HepG2 (cell line): ENCODE data around the gene MRRF. TPM values are rescaled to one million over a fixed set of nuclear protein-coding genes. Genes with fewer than 3 reads are reported as not detected.

Experiments used
- ATAC-seq: fragments of 200-7000 bp; cut with Tn5 transposase; 3 replicates; pipeline ENCODE4 v1.9.1; 2020; ENCODE audit warnings: mild to moderate bottlenecking, moderate library complexity
- BruUV-seq: library from RNA; stranded (reverse); fragments of 400-500 nt; replicated peaks from 2 replicates; lab custom pipeline; 2021; lab: Mats Ljungman, UMichigan
- CTCF ChIA-PET: fragments of 300-600 bp; formaldehyde crosslinking; extraction: SDS; loops from one replicate; lab custom pipeline; 2021; ENCODE audit warnings: low total read pairs, inconsistent platforms, low intra/inter-chr PET ratio; lab: Yijun Ruan, JAX
- POLR2A ChIA-PET: fragments of 350-600 bp; sonication (Branson Sonifier 250); formaldehyde crosslinking; loops from one replicate; lab custom pipeline; 2020; ENCODE audit warnings: antibody characterized with exemption, inconsistent platforms; lab: Yijun Ruan, JAX
- DNase-seq: peaks from one replicate; pipeline ENCODE4 v3.0.0-alpha.2; 2015; ENCODE audit warnings: low spot score
- FAIRE-seq: peaks from 3 replicates; lab custom pipeline; 2011; peaks lifted over from hg19 to GRCh38; lab: Jason Lieb, UNC
- H2AFZ ChIP-seq: one replicate; pipeline ENCODE4 v1.6.1; 2011; ENCODE audit warnings: low read length, inconsistent platforms
- H3K27ac ChIP-seq: fragments of 300-600 bp; 3 replicates; pipeline ENCODE4 v1.8.0; 2011; ENCODE audit warnings: mixed run types, mild to moderate bottlenecking, mixed read lengths, low read length, inconsistent platforms; ENCODE audit not compliant: insufficient read depth; ENCODE audit errors: extremely low read length
- H3K27me3 ChIP-seq, 2 experiments: fragments of 200-600 bp in 1 of 2; 2 replicates in 1 of 2; 3 replicates in 1 of 2; pipeline versions ENCODE4 v1.6.0 to v1.8.0; 2011; ENCODE audit warnings: low read length in 2 of 2, mild to moderate bottlenecking in 2 of 2, moderate library complexity in 2 of 2, inconsistent platforms in 1 of 2; ENCODE audit not compliant: insufficient read depth in 2 of 2, control insufficient read depth in 1 of 2
- H3K36me3 ChIP-seq, 2 experiments: fragments of 200-600 bp in 1 of 2; replicated peaks in 1 of 2; 2 replicates in 1 of 2; 3 replicates in 1 of 2; pipeline versions ENCODE4 v1.5.1 to v1.8.0; 2011; ENCODE audit warnings: low read length in 2 of 2, inconsistent platforms in 1 of 2; ENCODE audit not compliant: insufficient read depth in 2 of 2, control insufficient read depth in 1 of 2
- H3K4me1 ChIP-seq: 2 replicates; pipeline ENCODE4 v1.5.1; 2012; ENCODE audit warnings: low read length, inconsistent platforms; ENCODE audit not compliant: insufficient read depth
- H3K4me2 ChIP-seq: 2 replicates; pipeline ENCODE4 v1.6.0; 2011; ENCODE audit warnings: low read depth, low read length, inconsistent platforms
- H3K4me3 ChIP-seq, 3 experiments: fragments of 200-600 bp in 1 of 3; sonication (generic), shearing (Covaris generic) in 1 of 3; replicated peaks in 1 of 3; 2 replicates each; pipeline ENCODE4 v1.5.1; 2011 to 2016; ENCODE audit warnings: low read length in 3 of 3, inconsistent platforms in 2 of 3, low read depth in 2 of 3, mild to moderate bottlenecking in 2 of 3, control low read depth in 1 of 3, mixed read lengths in 1 of 3; ENCODE audit not compliant: insufficient read depth in 1 of 3
- H3K79me2 ChIP-seq: one replicate; pipeline ENCODE4 v1.6.1; 2011; ENCODE audit warnings: low read length, inconsistent platforms; ENCODE audit not compliant: insufficient read depth
- H3K9ac ChIP-seq: 2 replicates; pipeline ENCODE4 v1.6.0; 2011; ENCODE audit warnings: mild to moderate bottlenecking, low read depth, low read length, inconsistent platforms; ENCODE audit not compliant: insufficient read depth
- H3K9me3 ChIP-seq: 2 replicates; pipeline ENCODE4 v1.5.1; 2012; ENCODE audit warnings: mild to moderate bottlenecking, low read length
- H4K20me1 ChIP-seq: 2 replicates; pipeline ENCODE4 v1.6.0; 2011; ENCODE audit warnings: inconsistent platforms, mild to moderate bottlenecking, low read length, moderate library complexity; ENCODE audit not compliant: insufficient read depth
- BCL6 ChIP-seq: IDR thresholded peaks from 2 replicates; pipeline ENCODE4 v1.6.1; 2016; ENCODE audit warnings: missing genetic modification reagents, missing compliant biosample characterization
- EZH2 ChIP-seq: conservative IDR thresholded peaks from 2 replicates; pipeline ENCODE4 v1.6.1; 2012; ENCODE audit warnings: mild to moderate bottlenecking, low read depth, low read length, moderate library complexity
- GABPA ChIP-seq, 2 experiments: IDR thresholded peaks; 2 replicates each; pipeline ENCODE4 v1.6.1; 2011 to 2016; ENCODE audit warnings: low read depth in 2 of 2, low read length in 1 of 2, missing biosample characterization in 1 of 2, missing genetic modification characterization in 1 of 2
- GFI1 ChIP-seq: sonication (generic); formaldehyde crosslinking; IDR thresholded peaks from 2 replicates; pipeline ENCODE4 v1.5.0; 2020; ENCODE audit warnings: missing genetic modification reagents, mild to moderate bottlenecking, borderline replicate concordance
- MYC ChIP-seq: sonication (generic); formaldehyde crosslinking; IDR thresholded peaks from 2 replicates; pipeline ENCODE4 v1.9.0; 2021; ENCODE audit warnings: missing genetic modification reagents, borderline replicate concordance
- NFE2 ChIP-seq: sonication (generic); formaldehyde crosslinking; IDR thresholded peaks from 2 replicates; pipeline ENCODE4 v1.4.0; 2020; ENCODE audit warnings: missing genetic modification reagents
- PRMT3 ChIP-seq: sonication (generic); formaldehyde crosslinking; IDR thresholded peaks from 2 replicates; pipeline ENCODE4 v1.8.1; 2022; ENCODE audit warnings: low read depth, mild to moderate bottlenecking, moderate library complexity, missing genetic modification reagents, borderline replicate concordance
- SMARCE1 ChIP-seq: fragments of 450-650 bp; IDR thresholded peaks from 2 replicates; pipeline ENCODE4 v1.6.1; 2017; ENCODE audit warnings: borderline replicate concordance
- ZC3H13 ChIP-seq: sonication (generic); formaldehyde crosslinking; IDR thresholded peaks from 2 replicates; pipeline ENCODE4 v1.8.1; 2023; ENCODE audit warnings: mild to moderate bottlenecking, missing genetic modification reagents, moderate library complexity
- ZFP36 ChIP-seq: fragments of 150-350 bp; IDR thresholded peaks from 2 replicates; pipeline ENCODE4 v1.6.1; 2018; ENCODE audit warnings: borderline replicate concordance, low read length, low read depth; ENCODE audit not compliant: partially characterized antibody
- ZNF253 ChIP-seq: sonication (generic); formaldehyde crosslinking; IDR thresholded peaks from 2 replicates; pipeline ENCODE4 v1.8.0; 2022; ENCODE audit warnings: mild to moderate bottlenecking, missing genetic modification reagents, borderline replicate concordance
- ZNF343 ChIP-seq: sonication (generic); formaldehyde crosslinking; IDR thresholded peaks from 2 replicates; pipeline ENCODE4 v1.4.0; 2020; ENCODE audit warnings: mild to moderate bottlenecking, missing genetic modification reagents
- ZNF484 ChIP-seq: sonication (generic); formaldehyde crosslinking; IDR thresholded peaks from 2 replicates; pipeline ENCODE4 v1.5.1; 2020; ENCODE audit warnings: mild to moderate bottlenecking, low read depth, missing genetic modification reagents, borderline replicate concordance
- ZNF567 ChIP-seq: sonication (generic); formaldehyde crosslinking; IDR thresholded peaks from 2 replicates; pipeline ENCODE4 v1.8.1; 2023; ENCODE audit warnings: mild to moderate bottlenecking, missing genetic modification reagents, borderline replicate concordance
- WGBS: methylation state at CpG from one replicate; pipeline ENCODE4 v1.1.6; 2017; ENCODE audit warnings: low lambda C conversion rate; 5-methylcytosine and 5-hydroxymethylcytosine counted together
- in situ Hi-C: cut with HindIII; loops from 2 replicates; pipeline ENCODE4 v1.10.0; 2017; ENCODE audit warnings: low pct_unique_long_range_greater_than_20kb; ENCODE audit not compliant: extremely low pct_ligation_motif_present
- intact Hi-C: fragments of 100-400 bp; cut with micrococcal nuclease; formaldehyde crosslinking; loops from one replicate; pipeline ENCODE4 v1.10.0; 2022; ENCODE audit not compliant: unreplicated experiment
- polyA plus RNA-seq, 8 experiments: library from polyadenylated mRNA; depleted of rRNA in 3 of 8; stranded (reverse) in 7 of 8; unstranded in 1 of 8; fragments of >200 nt; fragmentation: Illumina TruSeq in 4 of 8; extraction: Trizol in 4 of 8; gene quantifications; 2 replicates each; pipeline versions ENCODE4 v1.2.1 to v1.2.3, GENCODE V29; 2011 to 2016; ENCODE audit warnings: low read depth in 4 of 8, missing spikeins in 1 of 8, mixed read lengths in 1 of 8; ENCODE audit not compliant: insufficient read depth in 1 of 8
- total RNA-seq, 5 experiments: library from RNA; depleted of rRNA; stranded (reverse); fragments of >200 nt; fragmentation: Illumina TruSeq; extraction: Trizol; gene quantifications; 2 replicates each; pipeline ENCODE4 v1.2.3, GENCODE V29; 2016; ENCODE audit warnings: low read depth in 1 of 5
- TF ChIP-seq, protein P1 (sequence below), 2 experiments: sonication (generic) in 1 of 2; formaldehyde crosslinking in 1 of 2; IDR thresholded peaks; 2 replicates each; pipeline versions ENCODE4 v1.4.0 to v1.6.1; 2018 to 2020; ENCODE audit warnings: missing genetic modification reagents in 2 of 2, borderline replicate concordance in 1 of 2, low read depth in 1 of 2, mild to moderate bottlenecking in 1 of 2, missing biosample characterization in 1 of 2
- TF ChIP-seq, protein P2 (sequence below): sonication (generic); formaldehyde crosslinking; IDR thresholded peaks from 2 replicates; pipeline ENCODE4 v1.5.0; 2020; ENCODE audit warnings: mild to moderate bottlenecking, missing genetic modification reagents, borderline replicate concordance

Gene MRRF
- total and polyA plus RNA-seq, 2 of the 13 experiments (the other 11 are each of a cell fraction or from before 2014, with no cell fraction given) = 37.3 to 44.3 TPM

DNA sequence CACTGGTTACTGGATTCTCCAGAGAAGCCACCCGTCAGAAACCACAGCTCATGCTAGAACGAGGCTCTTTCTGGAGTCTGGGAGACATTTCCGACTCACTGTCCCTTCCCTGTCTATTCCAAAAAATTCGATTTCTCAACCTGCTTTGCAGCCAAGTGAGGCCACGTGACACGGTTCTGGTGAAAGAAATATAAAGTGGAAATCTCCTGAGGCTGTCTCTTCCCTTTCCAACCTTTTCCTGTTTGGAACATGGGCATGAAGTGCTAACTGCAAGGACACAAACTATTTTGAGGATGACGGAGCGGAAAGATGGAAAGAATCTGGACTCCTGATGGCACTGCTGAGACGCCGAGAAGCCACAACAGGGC lies 100.1 kb downstream of the MRRF start:
- H3K36me3 ChIP-seq = no peaks in the 10 kb centered on the region
- H3K4me1 ChIP-seq = 0 out of 2 replicates have a peak, but pooled peaks cover 4% of the 10 kb centered on the region
- POLR2A ChIA-PET = no interaction called here
- TF ChIP-seq MYC (CRISPR knock-in tag) (no peak), NFE2 (no peak), ZNF484 (CRISPR knock-in tag) (no peak), ZFP36 (no peak), ZC3H13 (CRISPR knock-in tag) (no peak), ZNF567 (CRISPR knock-in tag) (no peak), GFI1 (no peak), PRMT3 (CRISPR knock-in tag) (no peak), BCL6 (no peak), ZNF253 (CRISPR knock-in tag) (no peak), EZH2 (no peak), GABPA (IDR thresholded peaks at IDR 0.05; ENCODE audit: low read depth, low read length) (no peak), GABPA (CRISPR knock-in tag; IDR thresholded peaks at IDR 0.05; ENCODE audit: low read depth) (no peak), SMARCE1 (no peak), ZNF343 (no peak)
- TF ChIP-seq, protein P1, sequence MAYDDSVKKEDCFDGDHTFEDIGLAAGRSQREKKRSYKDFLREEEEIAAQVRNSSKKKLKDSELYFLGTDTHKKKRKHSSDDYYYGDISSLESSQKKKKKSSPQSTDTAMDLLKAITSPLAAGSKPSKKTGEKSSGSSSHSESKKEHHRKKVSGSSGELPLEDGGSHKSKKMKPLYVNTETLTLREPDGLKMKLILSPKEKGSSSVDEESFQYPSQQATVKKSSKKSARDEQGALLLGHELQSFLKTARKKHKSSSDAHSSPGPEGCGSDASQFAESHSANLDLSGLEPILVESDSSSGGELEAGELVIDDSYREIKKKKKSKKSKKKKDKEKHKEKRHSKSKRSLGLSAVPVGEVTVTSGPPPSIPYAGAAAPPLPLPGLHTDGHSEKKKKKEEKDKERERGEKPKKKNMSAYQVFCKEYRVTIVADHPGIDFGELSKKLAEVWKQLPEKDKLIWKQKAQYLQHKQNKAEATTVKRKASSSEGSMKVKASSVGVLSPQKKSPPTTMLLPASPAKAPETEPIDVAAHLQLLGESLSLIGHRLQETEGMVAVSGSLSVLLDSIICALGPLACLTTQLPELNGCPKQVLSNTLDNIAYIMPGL (CRISPR knock-in tag; IDR thresholded peaks at IDR 0.05; ENCODE audit: borderline replicate concordance in 1 of 2, low read depth in 1 of 2) = no peak
- TF ChIP-seq, protein P2, sequence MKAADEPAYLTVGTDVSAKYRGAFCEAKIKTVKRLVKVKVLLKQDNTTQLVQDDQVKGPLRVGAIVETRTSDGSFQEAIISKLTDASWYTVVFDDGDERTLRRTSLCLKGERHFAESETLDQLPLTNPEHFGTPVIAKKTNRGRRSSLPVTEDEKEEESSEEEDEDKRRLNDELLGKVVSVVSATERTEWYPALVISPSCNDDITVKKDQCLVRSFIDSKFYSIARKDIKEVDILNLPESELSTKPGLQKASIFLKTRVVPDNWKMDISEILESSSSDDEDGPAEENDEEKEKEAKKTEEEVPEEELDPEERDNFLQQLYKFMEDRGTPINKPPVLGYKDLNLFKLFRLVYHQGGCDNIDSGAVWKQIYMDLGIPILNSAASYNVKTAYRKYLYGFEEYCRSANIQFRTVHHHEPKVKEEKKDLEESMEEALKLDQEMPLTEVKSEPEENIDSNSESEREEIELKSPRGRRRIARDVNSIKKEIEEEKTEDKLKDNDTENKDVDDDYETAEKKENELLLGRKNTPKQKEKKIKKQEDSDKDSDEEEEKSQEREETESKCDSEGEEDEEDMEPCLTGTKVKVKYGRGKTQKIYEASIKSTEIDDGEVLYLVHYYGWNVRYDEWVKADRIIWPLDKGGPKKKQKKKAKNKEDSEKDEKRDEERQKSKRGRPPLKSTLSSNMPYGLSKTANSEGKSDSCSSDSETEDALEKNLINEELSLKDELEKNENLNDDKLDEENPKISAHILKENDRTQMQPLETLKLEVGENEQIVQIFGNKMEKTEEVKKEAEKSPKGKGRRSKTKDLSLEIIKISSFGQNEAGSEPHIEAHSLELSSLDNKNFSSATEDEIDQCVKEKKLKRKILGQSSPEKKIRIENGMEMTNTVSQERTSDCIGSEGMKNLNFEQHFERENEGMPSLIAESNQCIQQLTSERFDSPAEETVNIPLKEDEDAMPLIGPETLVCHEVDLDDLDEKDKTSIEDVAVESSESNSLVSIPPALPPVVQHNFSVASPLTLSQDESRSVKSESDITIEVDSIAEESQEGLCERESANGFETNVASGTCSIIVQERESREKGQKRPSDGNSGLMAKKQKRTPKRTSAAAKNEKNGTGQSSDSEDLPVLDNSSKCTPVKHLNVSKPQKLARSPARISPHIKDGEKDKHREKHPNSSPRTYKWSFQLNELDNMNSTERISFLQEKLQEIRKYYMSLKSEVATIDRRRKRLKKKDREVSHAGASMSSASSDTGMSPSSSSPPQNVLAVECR (CRISPR knock-in tag) = no peak
- TF ChIP-seq, all 625 proteins: peak for 0
- DNase-seq (no peak), ATAC-seq (no peak), FAIRE-seq (no peak)
- Histone ChIP-seq H2AFZ (no peak overlapping the region), H3K27me3 (peaks cover 0 to 13% of the 10 kb centered on the region in 2 experiments; a peak in 3 of 5 replicates), H3K27ac (no peak overlapping the region), H3K79me2 (no peaks in the 10 kb centered on the region), H3K9ac (no peak overlapping the region), H3K4me3 (no peak overlapping the region), H3K9me3 (no peaks in the 10 kb centered on the region), H4K20me1 (no peaks in the 10 kb centered on the region), H3K4me2 (no peak overlapping the region)
- BruUV-seq = no TSS peak
- in situ Hi-C loops = loop anchor here (25.0 kb wide), 1 partner anchor 448 kb away; the partner anchor contains the start of gene OR1K1
- intact Hi-C loops = no loop called here
- WGBS = 39% methylated on average over 10 of the region's 10 CpGs
- CTCF ChIA-PET = no interaction called here
